ENCODE measurements around the gene GSTK1. TPM values are rescaled to one million over a fixed set of nuclear protein-coding genes. Genes with fewer than 3 reads are reported as not detected.

The GSTK1 gene
- total RNA-seq, 4 donors from 2014 or later: 147 to 319 (median 220) TPM

DNA sequence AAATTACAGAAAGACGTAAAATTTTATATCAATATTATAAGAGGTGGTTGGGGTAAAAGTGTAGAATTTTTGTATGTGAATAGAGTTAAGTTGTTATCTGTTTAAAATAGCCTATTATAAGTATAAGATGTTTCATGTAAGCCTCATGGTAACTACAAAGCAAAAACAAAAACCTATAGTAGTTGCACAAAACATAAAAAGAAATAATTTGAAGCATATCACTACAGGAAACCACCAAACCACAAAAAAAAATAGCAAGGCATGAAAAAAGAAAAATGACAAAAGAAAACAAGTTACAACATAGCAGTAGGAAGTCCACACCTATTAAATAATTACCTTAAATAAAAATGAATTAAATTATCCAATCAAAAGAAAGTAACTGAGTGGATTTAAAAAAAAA, 12.4 kb upstream of the GSTK1 start:
- H3K27ac ChIP-seq: no peak overlapping the region
- no peaks in the 10 kb centered on the region for H3K4me1 ChIP-seq
- DNase-seq: no peak
- no peaks in the 10 kb centered on the region for H3K9me3 ChIP-seq
- intact Hi-C loops (cut with DNase I): no loop called here
- WGBS, 2 donors: 95 to 97% methylated on average over 1 of the region's 1 CpG
- no peaks in the 10 kb centered on the region for H3K36me3 ChIP-seq
- H3K4me3 ChIP-seq (replicated peaks in 1 of 3): no peak overlapping the region
- TF ChIP-seq, protein P1, sequence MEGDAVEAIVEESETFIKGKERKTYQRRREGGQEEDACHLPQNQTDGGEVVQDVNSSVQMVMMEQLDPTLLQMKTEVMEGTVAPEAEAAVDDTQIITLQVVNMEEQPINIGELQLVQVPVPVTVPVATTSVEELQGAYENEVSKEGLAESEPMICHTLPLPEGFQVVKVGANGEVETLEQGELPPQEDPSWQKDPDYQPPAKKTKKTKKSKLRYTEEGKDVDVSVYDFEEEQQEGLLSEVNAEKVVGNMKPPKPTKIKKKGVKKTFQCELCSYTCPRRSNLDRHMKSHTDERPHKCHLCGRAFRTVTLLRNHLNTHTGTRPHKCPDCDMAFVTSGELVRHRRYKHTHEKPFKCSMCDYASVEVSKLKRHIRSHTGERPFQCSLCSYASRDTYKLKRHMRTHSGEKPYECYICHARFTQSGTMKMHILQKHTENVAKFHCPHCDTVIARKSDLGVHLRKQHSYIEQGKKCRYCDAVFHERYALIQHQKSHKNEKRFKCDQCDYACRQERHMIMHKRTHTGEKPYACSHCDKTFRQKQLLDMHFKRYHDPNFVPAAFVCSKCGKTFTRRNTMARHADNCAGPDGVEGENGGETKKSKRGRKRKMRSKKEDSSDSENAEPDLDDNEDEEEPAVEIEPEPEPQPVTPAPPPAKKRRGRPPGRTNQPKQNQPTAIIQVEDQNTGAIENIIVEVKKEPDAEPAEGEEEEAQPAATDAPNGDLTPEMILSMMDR (IDR thresholded peaks at IDR 0.05): no peak
- no peak for TF ChIP-seq POLR2A (IDR thresholded peaks at IDR 0.05)
- no peaks in the 10 kb centered on the region for H3K27me3 ChIP-seq

DNA sequence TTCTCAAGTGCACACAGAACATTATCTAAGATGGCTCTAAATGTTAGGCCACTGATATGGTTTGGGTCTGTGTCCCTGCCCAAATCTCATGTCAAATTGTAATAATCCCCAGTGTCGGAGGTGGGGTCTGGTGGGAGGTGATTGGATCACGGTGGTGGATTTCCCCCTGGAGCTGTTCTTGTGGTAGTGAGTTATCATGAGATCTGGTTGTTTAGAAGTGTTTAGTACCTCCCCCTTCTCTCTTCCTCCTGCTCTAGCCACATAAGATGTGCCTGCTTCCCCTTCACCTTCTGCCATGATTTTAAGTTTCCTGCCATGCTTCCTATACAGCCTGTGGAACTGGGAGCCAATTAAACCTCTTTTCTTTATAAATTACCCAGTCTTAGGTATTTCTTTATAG, 11.2 kb upstream of the GSTK1 start:
- intact Hi-C loops (cut with DNase I): no loop called here
- Histone ChIP-seq H3K27me3 (no peaks in the 10 kb centered on the region), H3K4me1 (no peaks in the 10 kb centered on the region), H3K27ac (no peak overlapping the region), H3K4me3 (replicated peaks in 1 of 3) (no peak overlapping the region), H3K9me3 (no peaks in the 10 kb centered on the region), H3K36me3 (no peaks in the 10 kb centered on the region)
- DNase-seq: no peak
- TF ChIP-seq POLR2A (IDR thresholded peaks at IDR 0.05): no peak
- TF ChIP-seq, protein P1 (IDR thresholded peaks at IDR 0.05): no peak
- WGBS, 2 donors: 88 to 92% methylated on average over 2 of the region's 2 CpGs

DNA sequence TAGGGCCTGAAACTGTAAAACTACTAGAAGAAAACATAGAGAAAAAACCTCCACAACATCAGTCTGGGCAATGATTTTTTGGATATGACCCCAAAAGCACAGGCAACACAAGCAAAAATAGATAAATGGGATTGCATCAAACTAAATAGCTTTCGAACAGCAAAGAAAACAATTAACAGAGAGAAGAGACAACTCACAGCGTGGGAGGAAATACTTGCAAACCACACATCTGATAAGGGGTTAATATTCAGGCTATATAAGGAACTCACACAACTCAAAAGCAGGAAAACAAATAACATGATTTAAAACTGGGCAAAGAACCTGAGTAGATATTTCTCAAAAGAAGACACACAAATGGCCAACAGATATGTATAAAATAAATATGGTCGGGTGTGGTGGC, 7.7 kb upstream of the GSTK1 start:
- intact Hi-C loops (cut with DNase I): no loop called here
- Histone ChIP-seq H3K36me3 (no peaks in the 10 kb centered on the region), H3K27me3 (no peaks in the 10 kb centered on the region), H3K4me1 (peaks cover 0 to 4% of the 10 kb centered on the region in 2 donors), H3K27ac (no peak overlapping the region), H3K4me3 (replicated peaks in 1 of 3) (no peak overlapping the region), H3K9me3 (no peaks in the 10 kb centered on the region)
- TF ChIP-seq, protein P1 (IDR thresholded peaks at IDR 0.05): no peak
- no peak for TF ChIP-seq POLR2A (IDR thresholded peaks at IDR 0.05)
- WGBS, 2 donors: 84 to 88% methylated on average over 3 of the region's 3 CpGs
- DNase-seq: no peak

DNA sequence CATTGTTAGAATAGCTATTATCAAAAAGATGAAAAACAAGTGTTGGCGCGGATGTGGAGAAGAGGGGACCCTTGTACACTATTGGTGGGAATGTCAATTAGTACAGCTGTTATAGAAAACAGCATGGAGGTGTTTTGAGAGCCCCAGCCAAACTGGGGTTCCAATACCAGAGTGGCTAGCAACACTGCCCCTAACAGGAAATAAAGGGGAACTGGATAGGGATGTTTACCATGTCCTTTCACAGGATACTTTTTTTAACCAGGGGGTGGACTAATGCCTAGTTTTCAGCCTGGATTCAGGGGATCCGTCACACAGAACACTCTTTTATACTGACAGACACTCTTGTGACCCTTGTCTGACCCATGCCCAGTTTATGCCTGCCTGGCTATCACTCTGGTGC, 6.9 kb upstream of the GSTK1 start:
- Histone ChIP-seq H3K4me1 (peaks cover 0 to 4% of the 10 kb centered on the region in 2 donors), H3K9me3 (no peaks in the 10 kb centered on the region), H3K4me3 (replicated peaks in 1 of 3) (no peak overlapping the region), H3K36me3 (no peaks in the 10 kb centered on the region), H3K27ac (no peak overlapping the region), H3K27me3 (no peaks in the 10 kb centered on the region)
- intact Hi-C loops (cut with DNase I): no loop called here
- DNase-seq: no peak
- 94 to 95% methylated on average over 3 of the region's 3 CpGs for WGBS, 2 donors
- TF ChIP-seq POLR2A (IDR thresholded peaks at IDR 0.05): no peak
- TF ChIP-seq, protein P1 (IDR thresholded peaks at IDR 0.05): no peak

DNA sequence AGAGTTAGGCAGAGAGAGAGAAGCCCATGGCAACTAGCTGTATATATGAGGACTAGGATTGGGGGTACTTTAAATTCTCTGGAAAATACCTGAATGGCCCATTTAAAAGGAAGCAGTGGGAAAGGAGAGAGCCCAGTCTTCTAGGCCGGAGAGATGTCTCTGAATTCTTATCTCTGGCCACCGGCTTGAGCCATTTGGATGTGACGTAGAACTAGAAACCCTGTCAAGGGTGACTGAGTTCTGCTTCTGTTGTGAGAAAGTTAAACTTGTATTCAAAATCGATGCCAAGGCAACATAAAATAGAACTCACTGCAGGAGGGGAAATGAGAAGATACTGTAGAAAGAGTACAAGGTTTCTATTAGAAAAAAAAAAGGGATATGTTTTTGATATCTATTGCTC, 6.3 kb upstream of the GSTK1 start:
- WGBS, 2 donors: 67 to 73% methylated on average over 4 of the region's 4 CpGs
- H3K9me3 ChIP-seq: no peaks in the 10 kb centered on the region
- no peak overlapping the region for H3K4me3 ChIP-seq (replicated peaks in 1 of 3)

More for the DNA sequence above, 6.3 kb upstream of the GSTK1 start:
- DNase-seq: no peak
- H3K27ac ChIP-seq: no peak overlapping the region
- H3K4me1 ChIP-seq: peaks cover 0 to 4% of the 10 kb centered on the region in 2 donors
- TF ChIP-seq POLR2A (IDR thresholded peaks at IDR 0.05): no peak
- TF ChIP-seq, protein P1 (IDR thresholded peaks at IDR 0.05): no peak
- H3K36me3 ChIP-seq: no peaks in the 10 kb centered on the region
- intact Hi-C loops (cut with DNase I): no loop called here
- no peaks in the 10 kb centered on the region for H3K27me3 ChIP-seq

Measured in thyroid gland (tissue), 4 donors.